DOHH2 (cell line): ENCODE results near the gene SHISA8.

ENCODE experiments used
- EZH2phosphoT487 ChIP-seq: fragments of 200-600 bp; sonication (generic); IDR thresholded peaks from 2 replicates; pipeline ENCODE4 v1.6.1; 2017; ENCODE audit warnings: borderline replicate concordance, mild to moderate bottlenecking, antibody characterized with exemption, low read length, moderate library complexity, mixed read lengths
- TF ChIP-seq, protein P1 (sequence below): fragments of 200-600 bp; sonication (generic); IDR thresholded peaks from one replicate; pipeline ENCODE4 v1.5.1; 2014; ENCODE audit warnings: antibody characterized with exemption, mild to moderate bottlenecking, low read depth, low read length; ENCODE audit not compliant: poor library complexity, severe bottlenecking

DNA sequence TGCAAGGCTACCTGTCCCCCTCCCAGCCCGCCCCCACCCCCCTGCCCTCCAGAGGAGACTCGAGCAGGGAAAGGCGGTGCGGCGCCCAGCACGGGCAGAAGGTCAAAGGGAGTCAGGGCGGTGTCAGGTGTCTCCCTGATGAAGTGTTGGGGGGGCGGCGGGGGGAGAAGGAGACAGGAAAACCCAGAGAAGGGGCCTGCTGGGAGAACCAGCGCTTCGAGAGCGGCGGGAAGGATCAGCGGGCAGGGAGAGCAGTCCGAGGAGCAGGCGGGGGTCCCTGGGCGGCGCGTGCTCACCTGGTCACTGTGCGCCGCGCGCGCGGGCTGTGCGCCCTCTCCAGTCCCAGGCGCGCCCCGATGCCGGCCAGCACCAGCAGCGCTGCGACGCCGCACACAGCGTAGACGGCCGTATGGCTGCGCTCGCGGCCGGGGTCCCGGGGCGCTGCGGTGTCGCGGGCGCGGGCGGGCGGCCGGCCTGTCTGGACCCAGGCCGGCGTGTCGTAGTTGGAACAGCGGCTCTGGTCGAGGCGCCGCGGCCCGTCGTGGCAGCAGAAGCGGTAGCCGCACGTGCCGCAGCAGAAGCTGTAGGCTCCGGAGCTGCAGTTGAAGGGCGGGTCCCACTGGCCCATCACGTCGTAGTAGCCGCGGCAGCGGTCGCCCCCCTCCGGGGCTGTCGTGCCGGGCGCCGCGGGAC, 886 bp downstream of the SHISA8 start:
- TF ChIP-seq, protein P1, sequence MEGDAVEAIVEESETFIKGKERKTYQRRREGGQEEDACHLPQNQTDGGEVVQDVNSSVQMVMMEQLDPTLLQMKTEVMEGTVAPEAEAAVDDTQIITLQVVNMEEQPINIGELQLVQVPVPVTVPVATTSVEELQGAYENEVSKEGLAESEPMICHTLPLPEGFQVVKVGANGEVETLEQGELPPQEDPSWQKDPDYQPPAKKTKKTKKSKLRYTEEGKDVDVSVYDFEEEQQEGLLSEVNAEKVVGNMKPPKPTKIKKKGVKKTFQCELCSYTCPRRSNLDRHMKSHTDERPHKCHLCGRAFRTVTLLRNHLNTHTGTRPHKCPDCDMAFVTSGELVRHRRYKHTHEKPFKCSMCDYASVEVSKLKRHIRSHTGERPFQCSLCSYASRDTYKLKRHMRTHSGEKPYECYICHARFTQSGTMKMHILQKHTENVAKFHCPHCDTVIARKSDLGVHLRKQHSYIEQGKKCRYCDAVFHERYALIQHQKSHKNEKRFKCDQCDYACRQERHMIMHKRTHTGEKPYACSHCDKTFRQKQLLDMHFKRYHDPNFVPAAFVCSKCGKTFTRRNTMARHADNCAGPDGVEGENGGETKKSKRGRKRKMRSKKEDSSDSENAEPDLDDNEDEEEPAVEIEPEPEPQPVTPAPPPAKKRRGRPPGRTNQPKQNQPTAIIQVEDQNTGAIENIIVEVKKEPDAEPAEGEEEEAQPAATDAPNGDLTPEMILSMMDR, result no peak
- peak; percentile 99 for TF ChIP-seq EZH2phosphoT487
